ENCODE results near the gene KIF26B.

KIF26B gene

DNA sequence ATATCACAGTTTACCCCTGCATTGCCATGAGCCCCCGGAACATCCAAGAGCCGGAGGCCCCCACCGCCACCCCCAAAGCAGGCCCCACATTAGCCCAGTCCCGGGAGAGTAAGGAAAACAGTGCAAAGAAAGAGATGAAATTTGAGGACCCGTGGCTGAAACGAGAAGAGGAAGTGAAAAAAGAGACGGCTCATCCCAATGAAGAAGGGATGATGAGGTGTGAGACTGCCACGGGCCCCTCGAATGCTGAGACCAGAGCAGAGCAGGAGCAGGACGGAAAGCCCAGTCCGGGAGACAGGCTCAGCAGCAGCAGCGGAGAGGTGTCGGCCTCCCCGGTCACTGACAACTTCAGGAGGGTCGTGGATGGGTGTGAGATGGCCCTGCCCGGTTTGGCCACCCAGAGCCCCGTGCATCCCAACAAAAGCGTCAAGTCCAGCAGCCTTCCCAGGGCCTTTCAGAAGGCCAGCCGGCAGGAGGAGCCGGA lies 532.4 kb downstream of the KIF26B start:
- H3K27ac ChIP-seq = no peak overlapping the region
- TF ChIP-seq, protein P1, sequence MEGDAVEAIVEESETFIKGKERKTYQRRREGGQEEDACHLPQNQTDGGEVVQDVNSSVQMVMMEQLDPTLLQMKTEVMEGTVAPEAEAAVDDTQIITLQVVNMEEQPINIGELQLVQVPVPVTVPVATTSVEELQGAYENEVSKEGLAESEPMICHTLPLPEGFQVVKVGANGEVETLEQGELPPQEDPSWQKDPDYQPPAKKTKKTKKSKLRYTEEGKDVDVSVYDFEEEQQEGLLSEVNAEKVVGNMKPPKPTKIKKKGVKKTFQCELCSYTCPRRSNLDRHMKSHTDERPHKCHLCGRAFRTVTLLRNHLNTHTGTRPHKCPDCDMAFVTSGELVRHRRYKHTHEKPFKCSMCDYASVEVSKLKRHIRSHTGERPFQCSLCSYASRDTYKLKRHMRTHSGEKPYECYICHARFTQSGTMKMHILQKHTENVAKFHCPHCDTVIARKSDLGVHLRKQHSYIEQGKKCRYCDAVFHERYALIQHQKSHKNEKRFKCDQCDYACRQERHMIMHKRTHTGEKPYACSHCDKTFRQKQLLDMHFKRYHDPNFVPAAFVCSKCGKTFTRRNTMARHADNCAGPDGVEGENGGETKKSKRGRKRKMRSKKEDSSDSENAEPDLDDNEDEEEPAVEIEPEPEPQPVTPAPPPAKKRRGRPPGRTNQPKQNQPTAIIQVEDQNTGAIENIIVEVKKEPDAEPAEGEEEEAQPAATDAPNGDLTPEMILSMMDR (conservative IDR thresholded peaks at IDR 0.05) = no peak

DNA sequence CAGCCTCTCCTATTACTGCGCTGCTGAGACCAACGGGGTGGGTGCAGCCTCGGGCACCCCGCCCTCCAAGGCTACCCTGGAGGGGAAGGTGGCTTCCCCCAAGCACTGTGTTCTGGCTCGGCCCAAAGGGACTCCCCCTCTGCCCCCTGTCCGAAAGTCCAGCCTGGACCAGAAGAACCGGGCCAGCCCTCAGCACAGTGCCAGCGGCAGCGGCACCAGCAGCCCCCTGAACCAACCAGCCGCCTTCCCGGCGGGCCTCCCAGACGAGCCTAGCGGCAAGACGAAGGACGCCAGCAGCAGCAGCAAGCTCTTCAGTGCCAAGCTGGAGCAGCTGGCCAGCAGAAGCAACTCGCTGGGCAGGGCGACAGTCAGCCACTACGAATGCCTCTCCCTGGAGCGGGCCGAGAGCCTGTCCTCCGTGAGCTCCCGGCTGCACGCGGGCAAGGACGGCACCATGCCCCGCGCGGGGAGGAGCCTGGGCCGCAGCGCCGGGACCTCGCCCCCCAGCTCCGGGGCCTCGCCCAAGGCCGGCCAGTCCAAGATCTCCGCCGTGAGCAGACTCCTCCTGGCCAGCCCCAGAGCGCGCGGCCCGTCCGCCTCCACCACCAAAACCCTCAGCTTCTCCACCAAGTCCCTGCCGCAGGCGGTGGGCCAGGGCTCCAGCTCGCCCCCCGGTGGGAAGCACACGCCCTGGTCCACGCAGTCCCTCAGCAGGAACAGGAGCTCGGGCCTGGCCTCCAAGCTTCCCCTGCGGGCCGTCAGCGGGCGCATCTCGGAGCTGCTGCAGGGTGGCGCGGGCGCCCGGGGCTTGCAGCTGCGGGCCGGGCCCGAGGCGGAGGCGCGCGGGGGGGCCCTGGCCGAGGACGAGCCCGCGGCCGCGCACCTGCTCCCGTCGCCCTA lies 533.1 kb downstream of the KIF26B start:
- TF ChIP-seq, protein P1 (conservative IDR thresholded peaks at IDR 0.05) = 0 out of 2 replicates have a peak, but pooled peaks have one; percentile 10
- no peak overlapping the region for H3K27ac ChIP-seq

DNA sequence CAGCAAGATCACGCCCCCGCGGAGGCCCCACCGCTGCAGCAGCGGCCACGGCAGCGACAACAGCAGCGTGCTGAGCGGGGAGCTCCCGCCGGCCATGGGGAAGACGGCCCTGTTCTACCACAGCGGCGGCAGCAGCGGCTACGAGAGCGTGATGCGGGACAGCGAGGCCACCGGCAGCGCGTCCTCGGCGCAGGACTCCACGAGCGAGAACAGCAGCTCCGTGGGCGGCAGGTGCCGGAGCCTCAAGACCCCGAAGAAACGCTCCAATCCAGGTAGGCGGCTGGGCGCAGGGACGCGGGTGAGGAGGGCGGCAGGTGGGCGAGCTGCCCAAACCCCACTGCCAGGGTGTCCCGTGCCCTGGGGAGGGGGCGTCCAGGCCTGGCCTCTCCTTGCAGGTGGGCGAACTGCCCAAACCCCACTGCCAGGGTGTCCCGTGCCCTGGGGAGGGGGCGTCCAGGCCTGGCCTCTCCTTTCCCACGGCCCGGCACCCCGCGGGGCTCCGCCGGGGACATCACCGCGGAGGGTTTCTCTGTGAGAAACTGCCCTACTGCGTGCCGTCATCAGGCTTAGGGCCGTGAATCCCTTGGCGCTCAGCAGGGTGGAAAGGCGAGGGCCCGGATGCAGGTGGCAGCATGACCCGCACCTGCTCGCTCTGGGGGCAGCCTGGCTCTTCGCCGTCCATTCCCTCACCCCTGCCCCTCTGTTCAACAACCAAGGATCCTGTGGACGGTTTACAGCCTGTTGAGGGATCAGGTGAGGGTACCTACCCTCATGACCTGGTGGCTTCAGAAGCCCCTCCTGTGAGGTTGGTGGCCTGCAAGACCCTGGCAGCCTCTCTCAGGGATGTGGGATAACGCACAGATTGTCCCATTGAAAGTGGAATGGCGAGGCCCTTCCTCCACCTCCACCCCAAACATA lies 534.0 kb downstream of the KIF26B start:
- TF ChIP-seq, protein P1 (conservative IDR thresholded peaks at IDR 0.05) = no peak
- H3K27ac ChIP-seq = no peak overlapping the region

DNA sequence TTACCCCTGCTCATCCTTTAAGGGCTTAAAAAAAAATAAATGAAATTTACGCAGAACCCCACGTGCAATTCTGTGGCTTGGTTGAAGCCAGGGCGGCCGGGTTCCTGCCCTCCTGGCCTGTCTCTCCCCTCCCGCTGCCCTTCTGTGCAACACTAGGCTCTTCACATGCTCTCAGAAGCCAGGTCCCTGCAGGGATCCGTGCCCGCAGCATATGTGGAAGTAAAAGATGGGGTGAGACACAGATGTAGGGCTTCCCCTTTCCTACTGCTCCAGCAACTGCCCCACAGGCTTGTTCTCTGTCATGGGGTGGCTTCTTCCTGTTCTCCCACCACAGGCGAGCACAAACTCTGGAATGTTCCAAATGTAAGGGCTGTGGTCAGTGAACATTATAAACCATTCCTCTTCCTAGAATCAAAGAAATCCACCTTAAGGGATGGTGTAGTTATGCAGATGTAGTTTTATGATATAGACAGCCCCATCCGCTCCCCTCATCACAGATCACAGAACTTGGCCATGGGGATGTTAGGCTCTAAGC lies 535.4 kb downstream of the KIF26B start:
- H3K27ac ChIP-seq = no peak overlapping the region
- TF ChIP-seq, protein P1 (conservative IDR thresholded peaks at IDR 0.05) = no peak

DNA sequence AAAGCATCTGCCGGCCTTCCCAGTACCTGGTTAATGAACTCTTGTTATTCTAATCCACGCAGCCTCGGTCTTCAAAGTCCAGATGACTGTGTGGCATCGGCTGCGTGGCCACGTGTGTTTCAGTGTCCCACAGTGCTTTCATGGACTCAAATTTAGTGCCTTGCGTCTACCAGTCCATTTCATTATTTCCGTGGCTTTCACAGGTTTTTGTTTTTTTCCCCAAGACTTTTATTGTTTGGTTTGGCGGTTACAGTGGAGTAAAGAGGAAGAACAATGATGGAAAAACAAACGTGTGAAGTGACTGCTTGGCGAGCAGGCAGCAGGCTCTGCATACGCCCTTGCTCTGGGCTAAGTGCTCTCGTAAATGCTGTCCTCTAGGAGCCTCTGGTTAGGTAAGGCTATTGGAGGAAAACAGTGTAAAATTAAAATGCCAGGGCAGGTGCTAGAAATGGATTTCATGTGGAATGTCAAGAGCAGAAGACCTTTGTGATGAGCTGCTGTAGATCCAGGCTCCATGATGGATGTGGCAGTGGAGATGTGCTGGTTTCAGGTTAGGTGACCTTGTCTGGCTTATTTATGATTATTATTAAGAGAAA lies 536.3 kb downstream of the KIF26B start:
- TF ChIP-seq, protein P1 (conservative IDR thresholded peaks at IDR 0.05) = no peak
- no peak overlapping the region for H3K27ac ChIP-seq

DNA sequence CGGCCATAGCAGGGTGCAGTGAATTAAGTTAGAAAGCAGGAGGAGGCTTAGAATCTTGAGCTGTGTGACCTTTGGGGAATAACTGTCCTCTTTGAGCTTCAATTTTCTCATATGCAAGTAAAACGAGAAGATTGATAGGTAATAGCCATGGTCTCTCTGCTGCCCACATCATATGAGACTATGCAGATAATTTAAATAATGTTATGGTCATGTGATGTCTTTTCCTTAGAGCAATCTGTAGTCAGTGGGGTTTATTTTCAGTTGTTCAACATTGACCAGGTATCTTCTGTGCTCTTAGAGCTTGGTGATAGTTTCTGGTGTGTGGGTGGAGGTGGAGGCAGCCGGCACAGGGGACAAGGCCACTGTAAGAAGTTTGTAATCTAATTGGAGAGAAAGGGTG lies 537.1 kb downstream of the KIF26B start:
- H3K27ac ChIP-seq = no peak overlapping the region
- TF ChIP-seq, protein P1 (conservative IDR thresholded peaks at IDR 0.05) = no peak

Measured in VCaP (cell line).